T1000 (cell line): ENCODE data around the gene SLC37A3.
"Not testable (repeated sequence)": the region's sequence is repeated elsewhere in the genome, so short reads cannot be mapped to it uniquely, and the experiment has no call there.

Experiments used
- DNase-seq: peaks from one replicate; lab custom pipeline; 2025; ENCODE audit warnings: mixed read lengths; lab: John Stamatoyannopoulos, UW

SLC37A3 gene, protein sequence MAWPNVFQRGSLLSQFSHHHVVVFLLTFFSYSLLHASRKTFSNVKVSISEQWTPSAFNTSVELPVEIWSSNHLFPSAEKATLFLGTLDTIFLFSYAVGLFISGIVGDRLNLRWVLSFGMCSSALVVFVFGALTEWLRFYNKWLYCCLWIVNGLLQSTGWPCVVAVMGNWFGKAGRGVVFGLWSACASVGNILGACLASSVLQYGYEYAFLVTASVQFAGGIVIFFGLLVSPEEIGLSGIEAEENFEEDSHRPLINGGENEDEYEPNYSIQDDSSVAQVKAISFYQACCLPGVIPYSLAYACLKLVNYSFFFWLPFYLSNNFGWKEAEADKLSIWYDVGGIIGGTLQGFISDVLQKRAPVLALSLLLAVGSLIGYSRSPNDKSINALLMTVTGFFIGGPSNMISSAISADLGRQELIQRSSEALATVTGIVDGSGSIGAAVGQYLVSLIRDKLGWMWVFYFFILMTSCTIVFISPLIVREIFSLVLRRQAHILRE

GRCh38 chr7:140397784-140398750, at the start of gene SLC37A3:
Gene SLC37A3 (minus strand): TSS chr7:140398530. CDS start chr7:140382526, 16,004 bp downstream.
- peak; percentile 44 for DNase-seq

GRCh38 chr7:140447841-140448240, 49.5 kb upstream of the SLC37A3 start:
- DNase-seq = no peak

- DNase-seq = no peak
These were observed 48.1 kb upstream of the SLC37A3 start for GRCh38 chr7:140446467-140446866.

DNA sequence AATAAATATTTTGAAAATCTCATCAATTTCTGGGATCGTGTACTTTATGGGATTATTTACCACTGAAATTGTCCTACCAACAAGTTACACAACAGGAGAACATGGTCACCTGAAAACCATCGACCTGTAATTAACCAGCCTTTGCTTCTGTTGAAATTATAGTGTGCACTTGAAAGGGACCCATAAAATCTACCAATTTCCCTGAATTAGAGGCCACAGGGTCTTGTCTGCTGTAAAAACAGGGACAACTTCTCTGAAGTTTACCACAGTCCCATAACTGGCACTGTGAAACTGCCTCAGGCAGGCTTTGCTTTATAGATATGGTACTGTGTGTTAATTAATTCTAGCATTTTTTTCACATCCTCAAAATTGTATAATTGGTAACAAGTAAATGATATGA, 43.2 kb upstream of the SLC37A3 start:
- DNase-seq = no peak

DNA sequence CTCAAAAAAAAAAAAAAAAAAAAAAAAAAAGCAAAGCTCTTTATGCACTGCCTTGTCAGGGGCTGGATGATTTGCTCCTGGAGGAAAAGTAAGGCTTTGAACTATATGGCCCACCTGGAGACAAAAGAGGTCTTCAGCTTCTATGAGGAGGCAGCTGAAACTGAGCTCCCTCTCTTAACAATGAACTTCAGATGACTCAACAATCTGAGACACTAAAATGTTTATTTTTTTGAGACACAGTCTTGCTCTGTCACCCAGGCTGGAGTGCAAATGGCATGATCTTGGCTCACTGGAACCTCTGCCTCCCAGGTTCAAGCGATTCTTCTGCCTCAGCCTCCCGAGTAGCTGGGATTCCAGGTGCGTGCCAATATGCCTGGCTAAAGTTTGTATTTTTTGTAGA, 42.3 kb upstream of the SLC37A3 start:
- DNase-seq = no peak

- DNase-seq = no peak
These were observed 41.0 kb upstream of the SLC37A3 start for GRCh38 chr7:140439359-140439758.

GRCh38 chr7:140435252-140435895, 37.0 kb upstream of the SLC37A3 start:
- no peak for DNase-seq

DNA sequence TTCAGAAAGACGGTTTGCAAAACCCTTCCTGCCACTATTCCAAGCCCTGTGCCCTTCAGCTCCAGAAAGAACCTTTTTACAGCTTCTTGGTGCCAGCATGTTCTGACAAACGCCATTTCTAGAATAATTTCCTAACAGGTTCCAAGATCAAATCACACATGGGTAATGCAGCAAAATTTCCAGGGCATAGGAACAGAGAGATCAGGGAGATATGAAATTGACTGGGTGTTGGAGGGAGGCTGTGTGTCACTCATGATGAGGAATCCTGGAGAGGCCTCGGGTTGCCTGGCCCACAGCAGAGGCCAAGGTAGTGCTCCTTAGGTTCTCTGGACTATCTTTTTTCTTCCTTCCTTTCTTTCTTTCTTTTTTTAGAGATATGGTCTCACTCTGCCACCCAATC, 35.1 kb upstream of the SLC37A3 start:
- no peak for DNase-seq

DNA sequence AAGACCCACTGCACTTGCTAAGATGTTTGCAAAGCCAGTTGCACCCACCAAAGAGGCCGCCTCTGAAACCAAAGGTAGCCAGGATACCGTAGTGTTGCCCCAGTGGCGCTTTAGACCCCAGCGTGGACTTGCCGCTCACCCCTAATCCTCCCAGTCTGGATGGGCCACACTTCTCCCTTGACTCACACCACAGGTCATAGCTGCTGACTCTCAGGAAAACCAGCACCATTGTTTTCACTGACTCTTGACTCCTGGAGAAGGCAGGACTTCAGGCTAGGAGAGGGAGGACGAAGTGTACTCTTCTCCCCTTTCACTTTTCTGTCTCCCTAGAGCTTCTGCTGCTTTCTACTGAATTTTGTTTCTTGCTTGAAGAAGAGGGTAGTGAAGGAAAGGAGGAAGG, 27.8 kb upstream of the SLC37A3 start:
- DNase-seq = no peak

- no peak for DNase-seq
These were observed 27.4 kb upstream of the SLC37A3 start for GRCh38 chr7:140425718-140426117.

DNA sequence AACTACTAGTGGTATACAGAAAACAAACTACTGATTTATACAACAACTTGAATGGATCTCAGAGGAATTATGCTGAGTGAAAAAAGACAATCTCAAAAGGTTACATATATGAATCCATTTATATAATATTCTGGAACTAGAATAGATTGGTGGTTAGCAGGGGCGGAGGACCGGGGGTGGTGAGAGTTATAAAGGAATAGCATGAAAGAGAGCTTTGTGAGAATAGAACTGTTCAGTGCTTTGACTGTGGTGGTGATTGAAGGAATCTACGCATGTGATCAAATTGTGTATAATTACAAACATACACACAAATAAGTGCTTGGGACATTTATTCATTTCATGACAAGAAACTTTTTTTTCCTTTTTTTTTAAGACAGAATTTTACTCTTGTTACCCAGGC, 25.2 kb upstream of the SLC37A3 start:
- DNase-seq = no peak

DNA sequence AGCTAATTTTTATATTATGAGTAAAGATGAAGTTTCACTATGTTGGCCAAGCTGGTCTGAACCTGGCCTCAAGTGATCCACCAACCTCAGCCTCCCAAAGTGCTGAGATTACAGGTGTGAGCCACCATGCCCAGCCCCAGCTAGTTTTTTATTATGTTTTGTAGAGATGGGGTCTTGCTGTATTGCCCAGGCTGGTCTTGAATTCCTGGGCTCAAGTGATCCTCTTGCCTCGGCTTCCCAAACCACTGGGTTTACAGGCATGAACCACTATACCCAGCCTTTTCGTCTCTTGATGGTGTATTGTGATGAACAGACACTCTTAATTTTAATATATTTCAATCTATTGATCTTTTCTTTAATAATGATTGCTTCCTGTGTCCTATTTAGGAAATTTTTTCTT, 23.2 kb upstream of the SLC37A3 start:
- no peak for DNase-seq

DNA sequence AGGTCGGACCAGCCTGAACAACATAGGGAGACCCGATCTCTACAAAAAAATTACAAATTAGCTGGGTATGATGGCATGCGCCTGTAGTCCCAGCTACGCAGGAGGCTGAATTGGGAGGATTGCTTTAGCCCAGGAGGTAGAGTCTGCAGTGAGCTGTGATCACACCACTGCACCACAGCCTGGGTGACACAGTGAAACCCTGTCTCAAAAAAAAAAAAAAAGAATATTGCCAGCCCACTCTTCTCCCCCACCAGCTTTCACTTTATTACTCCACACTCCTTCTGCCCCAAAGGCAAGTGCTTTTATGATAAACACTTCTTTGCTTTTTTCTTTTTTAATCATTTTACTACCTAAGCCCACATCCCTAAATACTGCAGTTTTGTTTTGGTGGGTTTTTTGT, 20.3 kb upstream of the SLC37A3 start:
- no peak for DNase-seq

DNA sequence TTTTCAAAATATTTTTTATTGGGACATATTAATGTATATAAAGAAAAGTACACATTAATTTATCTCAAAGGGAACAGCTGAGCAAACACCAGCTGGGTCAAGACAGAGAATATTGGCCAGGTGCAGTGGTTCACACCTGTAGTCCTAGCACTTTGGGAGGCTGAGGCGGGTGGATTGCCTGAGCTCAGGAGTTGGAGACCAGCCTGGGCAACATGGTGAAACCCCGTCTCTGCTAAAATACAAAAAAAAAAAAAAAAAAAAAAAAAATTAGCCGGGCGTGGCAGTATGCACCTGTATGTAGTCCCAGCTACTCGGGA, 19.8 kb upstream of the SLC37A3 start:
- DNase-seq = not testable (repeated sequence)

DNA sequence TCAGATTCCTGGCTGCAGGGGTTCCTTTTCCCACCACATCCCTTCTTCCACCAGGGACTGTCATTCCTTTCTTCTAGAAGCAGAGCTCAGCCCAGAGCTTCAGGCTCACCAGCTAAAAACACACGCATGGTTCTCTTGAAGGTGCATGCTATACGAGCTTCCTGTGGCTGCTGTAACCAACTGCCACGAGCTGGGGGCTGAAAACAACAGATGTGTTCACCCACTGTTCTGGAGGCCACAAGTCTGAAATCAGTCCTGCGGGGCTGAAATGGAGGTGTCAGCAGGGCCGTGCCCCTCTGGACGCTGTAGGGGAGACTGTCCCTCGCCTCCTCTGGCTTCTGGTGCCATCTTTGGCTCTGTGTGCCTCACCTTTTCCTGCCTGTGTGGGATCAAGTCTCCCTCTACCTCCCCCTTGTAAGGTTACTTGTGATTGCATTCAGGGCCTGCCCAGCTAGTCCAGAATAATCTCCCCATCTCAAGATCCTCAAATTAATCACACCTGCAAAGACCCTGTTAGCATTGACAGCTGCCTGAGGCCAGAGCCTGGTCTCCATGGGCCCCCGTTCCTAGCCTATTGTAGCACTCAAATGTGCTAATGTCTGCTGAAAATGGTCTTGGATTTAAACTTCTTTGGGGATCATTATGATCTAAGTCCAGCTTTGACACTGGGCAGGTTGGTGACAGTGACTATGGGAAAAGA, 19.3 kb upstream of the SLC37A3 start:
- no peak for DNase-seq

- no peak for DNase-seq
These were observed 18.2 kb upstream of the SLC37A3 start for GRCh38 chr7:140416560-140416959.

DNA sequence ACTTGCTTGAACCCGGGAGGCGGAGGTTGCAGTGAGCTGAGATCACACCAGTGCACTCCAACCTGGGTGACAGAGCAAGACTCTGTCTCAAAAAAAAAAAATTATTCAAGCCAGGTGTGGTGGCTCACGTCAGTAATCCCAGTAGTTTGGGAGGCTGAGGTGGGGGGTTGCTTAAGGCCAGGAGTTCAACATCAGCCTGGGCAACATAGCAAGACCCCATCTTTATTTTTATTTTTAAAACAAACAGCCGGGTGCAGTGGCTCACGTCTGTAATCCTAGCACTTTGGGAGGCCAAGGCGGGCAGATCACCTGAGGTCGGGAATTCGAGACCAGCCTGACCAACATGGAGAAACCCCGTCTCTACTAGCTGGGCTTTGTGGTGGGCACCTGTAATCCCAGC, 17.5 kb upstream of the SLC37A3 start:
- not testable (repeated sequence) for DNase-seq

- DNase-seq = no peak
These were observed 17.0 kb upstream of the SLC37A3 start for GRCh38 chr7:140415361-140415760.

- no peak for DNase-seq
These were observed 6.3 kb upstream of the SLC37A3 start for GRCh38 chr7:140404565-140405065.

- DNase-seq = no peak
These were observed 5.7 kb upstream of the SLC37A3 start, which contains the start of gene RAB19 for GRCh38 chr7:140403878-140404564. Gene RAB19 (plus strand): TSS chr7:140404058. CDS start chr7:140407647, 3,589 bp downstream.
